A549 (cell line): ENCODE measurements around the gene QKI. TPM values are rescaled to one million over a fixed set of nuclear protein-coding genes. Genes with fewer than 3 reads are reported as not detected.

ENCODE experiments used
- ATAC-seq, 2 experiments: fragments of 200-7000 bp in 1 of 2; fragments of >200 bp in 1 of 2; cut with Nextera tagmentation in 1 of 2; cut with Tn5 transposase in 1 of 2; 3 replicates each; pipeline versions ENCODE4 v1.8.0 to v1.9.1; 2018 to 2020; ENCODE audit warnings: mild to moderate bottlenecking in 1 of 2, moderate library complexity in 1 of 2
- CTCF ChIA-PET: fragments of 300-600 bp; sonication (Branson Sonifier 250); formaldehyde crosslinking; extraction: SDS; loops from one replicate; lab custom pipeline; 2021; ENCODE audit warnings: antibody characterized with exemption, inconsistent platforms; lab: Yijun Ruan, JAX
- POLR2A ChIA-PET: fragments of 350-600 bp; formaldehyde crosslinking; extraction: SDS; loops from one replicate; lab custom pipeline; 2021; ENCODE audit warnings: antibody characterized with exemption, inconsistent platforms; lab: Yijun Ruan, JAX
- DNase-seq, 2 experiments: peaks; one replicate each; pipeline versions ENCODE4 v3.0.0 to v3.0.0-alpha.2; 2011 to 2016; ENCODE audit warnings: low read depth in 1 of 2, low spot score in 1 of 2
- FAIRE-seq: peaks from 2 replicates; lab custom pipeline; 2011; peaks lifted over from hg19 to GRCh38; lab: Jason Lieb, UNC
- H3K27ac ChIP-seq, 2 experiments: fragments of >200 bp; sonication (Bioruptor Twin); formaldehyde crosslinking; 3 replicates each; pipeline ENCODE4 v1.5.1; 2016 to 2017
- H3K4me1 ChIP-seq: fragments of >200 bp; sonication (Bioruptor Twin); formaldehyde crosslinking; 3 replicates; pipeline ENCODE4 v1.6.1; 2016
- H3K4me2 ChIP-seq: fragments of >200 bp; sonication (Bioruptor Twin); formaldehyde crosslinking; 3 replicates; pipeline ENCODE4 v1.6.1; 2016
- H3K4me3 ChIP-seq: fragments of >200 bp; sonication (Bioruptor Twin); formaldehyde crosslinking; 3 replicates; pipeline ENCODE4 v1.5.1; 2016
- H3K9me3 ChIP-seq: fragments of >200 bp; sonication (Bioruptor Twin); formaldehyde crosslinking; 3 replicates; pipeline ENCODE4 v1.6.1; 2016
- BCL3 ChIP-seq: fragments of >200 bp; sonication (Bioruptor Twin); formaldehyde crosslinking; IDR thresholded peaks from 3 replicates; pipeline ENCODE4 v1.6.1; 2016
- CBX2 ChIP-seq: fragments of 200-600 bp; sonication (generic); IDR thresholded peaks from 2 replicates; pipeline ENCODE4 v1.6.1; 2016; ENCODE audit warnings: low read depth, mild to moderate bottlenecking, borderline replicate concordance
- CTCF ChIP-seq: fragments of >200 bp; sonication (Bioruptor Twin); formaldehyde crosslinking; IDR thresholded peaks from 3 replicates; pipeline ENCODE4 v1.5.1; 2016
- E2F6 ChIP-seq: IDR thresholded peaks from 2 replicates; pipeline ENCODE4 v1.6.1; 2012; ENCODE audit warnings: low read depth, borderline replicate concordance
- EP300 ChIP-seq, 2 experiments: fragments of >200 bp; sonication (Bioruptor Twin); formaldehyde crosslinking; IDR thresholded peaks; 2 replicates in 1 of 2; 3 replicates in 1 of 2; pipeline ENCODE4 v1.6.1; 2016 to 2017
- ESRRA ChIP-seq: fragments of 150-350 bp; IDR thresholded peaks from 2 replicates; pipeline ENCODE4 v1.6.1; 2014; ENCODE audit warnings: mild to moderate bottlenecking, low read length, borderline replicate concordance
- FOSL2 ChIP-seq, 2 experiments: fragments of 450-650 bp in 1 of 2; fragments of >200 bp in 1 of 2; sonication (Bioruptor Twin) in 1 of 2; formaldehyde crosslinking; IDR thresholded peaks; 2 replicates each; pipeline versions ENCODE4 v1.5.0 to v1.6.1; 2016 to 2020; ENCODE audit warnings: mild to moderate bottlenecking in 1 of 2, moderate library complexity in 1 of 2
- FOXS1 ChIP-seq: fragments of 250-450 bp; sonication (Bioruptor Pico); IDR thresholded peaks from 2 replicates; pipeline ENCODE4 v1.5.0; 2020; ENCODE audit warnings: mild to moderate bottlenecking, moderate library complexity
- GATA3 ChIP-seq: IDR thresholded peaks from 2 replicates; pipeline ENCODE4 v1.6.1; 2012; ENCODE audit warnings: borderline replicate concordance
- HES2 ChIP-seq: fragments of >200 bp; sonication (Bioruptor Twin); formaldehyde crosslinking; IDR thresholded peaks from 2 replicates; pipeline ENCODE4 v1.6.1; 2016
- HMGXB4 ChIP-seq: fragments of 250-450 bp; sonication (Bioruptor Pico); IDR thresholded peaks from 2 replicates; pipeline ENCODE4 v1.5.0; 2021; ENCODE audit warnings: mild to moderate bottlenecking, moderate library complexity, borderline replicate concordance
- HOXB13 ChIP-seq: fragments of 250-450 bp; sonication (Bioruptor Pico); IDR thresholded peaks from 2 replicates; pipeline ENCODE4 v1.5.0; 2020; ENCODE audit warnings: low read depth, mild to moderate bottlenecking, moderate library complexity
- JUNB ChIP-seq: fragments of >200 bp; sonication (Bioruptor Twin); formaldehyde crosslinking; IDR thresholded peaks from 2 replicates; pipeline ENCODE4 v1.6.1; 2016
- MAFK ChIP-seq: fragments of 450-650 bp; IDR thresholded peaks from 2 replicates; pipeline ENCODE4 v1.6.1; 2014; ENCODE audit not compliant: partially characterized antibody
- MAX ChIP-seq: IDR thresholded peaks from 2 replicates; pipeline ENCODE4 v1.6.1; 2012
- MAZ ChIP-seq: fragments of 150-350 bp; IDR thresholded peaks from 2 replicates; pipeline ENCODE4 v1.6.1; 2014; ENCODE audit warnings: antibody characterized with exemption, low read depth, low read length, borderline replicate concordance
- MYC ChIP-seq: IDR thresholded peaks from 2 replicates; pipeline ENCODE4 v1.6.1; 2012; ENCODE audit warnings: mild to moderate bottlenecking, inconsistent platforms, low read length, improper control_type of control experiment, borderline replicate concordance
- NR3C1 ChIP-seq: fragments of >200 bp; sonication (Bioruptor Twin); formaldehyde crosslinking; IDR thresholded peaks from 3 replicates; pipeline ENCODE4 v1.6.1; 2017
- PHF8 ChIP-seq: fragments of 200-600 bp; sonication (generic); IDR thresholded peaks from 2 replicates; pipeline ENCODE4 v1.6.1; 2016; ENCODE audit warnings: low read depth, mild to moderate bottlenecking, antibody characterized with exemption, moderate library complexity, borderline replicate concordance
- REST ChIP-seq: fragments of 200-600 bp; sonication (generic); IDR thresholded peaks from 2 replicates; pipeline ENCODE4 v1.6.1; 2016; ENCODE audit warnings: antibody characterized with exemption, mild to moderate bottlenecking, moderate library complexity
- RFX5 ChIP-seq: fragments of 450-650 bp; IDR thresholded peaks from 2 replicates; pipeline ENCODE4 v1.7.1; 2014; ENCODE audit warnings: antibody characterized with exemption, mild to moderate bottlenecking, moderate library complexity
- RNF2 ChIP-seq: fragments of 200-600 bp; sonication (generic); IDR thresholded peaks from 2 replicates; pipeline ENCODE4 v1.6.1; 2016; ENCODE audit warnings: low read depth, mild to moderate bottlenecking, antibody characterized with exemption, moderate library complexity, borderline replicate concordance
- SMC3 ChIP-seq: fragments of >200 bp; sonication (Bioruptor Twin); formaldehyde crosslinking; IDR thresholded peaks from 3 replicates; pipeline ENCODE4 v1.6.1; 2018; ENCODE audit warnings: inconsistent platforms
- TP53 ChIP-seq: fragments of 250-450 bp; sonication (Bioruptor Pico); IDR thresholded peaks from 2 replicates; pipeline ENCODE4 v1.5.0; 2021; ENCODE audit warnings: mild to moderate bottlenecking, moderate library complexity
- WGBS: methylation state at CpG from one replicate; pipeline ENCODE4 v1.1.6; 2017; ENCODE audit errors: missing lambda C conversion rate; 5-methylcytosine and 5-hydroxymethylcytosine counted together
- polyA plus RNA-seq, 4 experiments: library from polyadenylated mRNA; depleted of rRNA in 3 of 4; stranded (reverse); fragments of >200 nt; fragmentation: RNase III in 1 of 4; extraction: RNeasy Plus Mini Kit Qiagen cat#74134 plus additional on column Dnase treatment in 1 of 4; gene quantifications; 2 replicates in 3 of 4; 3 replicates in 1 of 4; pipeline ENCODE4 v1.2.3, GENCODE V29; 2011 to 2017

QKI gene
- polyA plus RNA-seq, 2 of the 4 experiments (the other 2 are of a cell fraction) = 71.9 to 98.2 TPM

- WGBS = 76% methylated on average over 4 of the region's 4 CpGs
- ATAC-seq = no peak
Observed at GRCh38 chr6:163397326-163397725, 17.2 kb upstream of the QKI start.

GRCh38 chr6:163398115-163398514, 16.4 kb upstream of the QKI start:
- TF ChIP-seq EP300 (IDR thresholded peaks at IDR 0.05) (no peak), REST (no peak), CBX2 (no peak), JUNB (no peak), MAZ (no peak), MAX (no peak), FOXS1 (CRISPR knock-in tag) (no peak), HMGXB4 (CRISPR knock-in tag) (no peak), RFX5 (no peak), HOXB13 (no peak), MYC (no peak), RNF2 (no peak), MAFK (no peak), GATA3 (no peak), PHF8 (no peak), CTCF (no peak), HES2 (no peak), BCL3 (no peak), ESRRA (no peak)
- Histone ChIP-seq H3K27ac (no peak overlapping the region), H3K4me3 (no peak overlapping the region), H3K9me3 (no peaks in the 10 kb centered on the region), H3K4me1 (no peaks in the 10 kb centered on the region), H3K4me2 (no peak overlapping the region)
- ATAC-seq (no peak), FAIRE-seq (no peak), DNase-seq (no peak)
- CTCF ChIA-PET = no interaction called here
- 40% methylated on average over 2 of the region's 2 CpGs for WGBS
- POLR2A ChIA-PET = no interaction called here

More at GRCh38 chr6:163397326-163397725, 17.2 kb upstream of the QKI start:
- H3K4me2 ChIP-seq = no peak overlapping the region
- H3K4me3 ChIP-seq = no peak overlapping the region
- ChIA-PET CTCF (interaction anchor here (0.6 kb wide), 1 partner anchor 51 kb away, joined by 4 read pairs; no protein-coding TSS in a partner anchor), POLR2A (no interaction called here)
- DNase-seq (no peak), FAIRE-seq (no peak)
- H3K27ac ChIP-seq = no peak overlapping the region
- H3K9me3 ChIP-seq = no peaks in the 10 kb centered on the region
- peaks cover 6% of the 10 kb centered on the region; the same call in 2 of the 3 replicates for H3K4me1 ChIP-seq
- TF ChIP-seq E2F6 (no peak), ESRRA (no peak), TP53 (CRISPR knock-in tag) (no peak), FOSL2 (IDR thresholded peaks at IDR 0.05) (no peak), FOSL2 (CRISPR knock-in tag; IDR thresholded peaks at IDR 0.05) (no peak), NR3C1 (no peak), SMC3 (no peak)
